ENCODE measurements around the gene LRRC14B. TPM values are rescaled to one million over a fixed set of nuclear protein-coding genes. Genes with fewer than 3 reads are reported as not detected.

The LRRC14B gene
- total RNA-seq, 3 donors from 2014 or later, result 0.33 to 0.44 TPM; not detected in 1

- Histone ChIP-seq H3K27ac (no peak overlapping the region), H3K4me1 (no peaks in the 10 kb centered on the region), H3K9me3 (no peaks in the 10 kb centered on the region), H3K36me3 (no peaks in the 10 kb centered on the region), H3K4me3 (no peak overlapping the region), H3K27me3 (no peaks in the 10 kb centered on the region)
- no peak for TF ChIP-seq CTCF (IDR thresholded peaks at IDR 0.05)
- TF ChIP-seq POLR2A (IDR thresholded peaks at IDR 0.05), result no peak
- no peak for TF ChIP-seq POLR2AphosphoS5 (IDR thresholded peaks at IDR 0.05)
- peak in 1 of 2 donors; percentile 48 for DNase-seq (ENCODE audit: low spot score in 2 of 2)
- intact Hi-C loops (cut with DNase I; ENCODE audit: low total_unique reads), result no loop called here
Measured at GRCh38 chr5:172841-173251, 18.4 kb upstream of the LRRC14B start.

- no peaks in the 10 kb centered on the region for H3K27me3 ChIP-seq
- no peaks in the 10 kb centered on the region for H3K4me1 ChIP-seq
- no peak overlapping the region for H3K27ac ChIP-seq
- H3K4me3 ChIP-seq, result no peak overlapping the region
- TF ChIP-seq POLR2AphosphoS5 (IDR thresholded peaks at IDR 0.05) (no peak), POLR2A (IDR thresholded peaks at IDR 0.05) (no peak), CTCF (IDR thresholded peaks at IDR 0.05) (no peak)
- peak in 1 of 2 donors; percentile 43 for DNase-seq (ENCODE audit: low spot score in 2 of 2)
- H3K9me3 ChIP-seq, result no peaks in the 10 kb centered on the region
- no peaks in the 10 kb centered on the region for H3K36me3 ChIP-seq
- intact Hi-C loops (cut with DNase I; ENCODE audit: low total_unique reads), result loop anchor here (1.0 kb wide), 1 partner anchor 15 kb away; no protein-coding TSS in a partner anchor
Measured at GRCh38 chr5:173392-174290, 17.7 kb upstream of the LRRC14B start.

- Histone ChIP-seq H3K4me3 (no peak overlapping the region), H3K4me1 (no peaks in the 10 kb centered on the region), H3K27ac (no peak overlapping the region), H3K9me3 (no peaks in the 10 kb centered on the region), H3K27me3 (no peaks in the 10 kb centered on the region), H3K36me3 (no peaks in the 10 kb centered on the region)
- TF ChIP-seq POLR2AphosphoS5 (IDR thresholded peaks at IDR 0.05) (no peak), CTCF (IDR thresholded peaks at IDR 0.05) (no peak), POLR2A (IDR thresholded peaks at IDR 0.05) (no peak)
- DNase-seq (ENCODE audit: low spot score in 2 of 2), result peak in 1 of 2 donors; percentile 6
- intact Hi-C loops (cut with DNase I; ENCODE audit: low total_unique reads), result loop anchor here (1.0 kb wide), 1 partner anchor 16 kb away; no protein-coding TSS in a partner anchor
Measured at GRCh38 chr5:174291-174600, 17.0 kb upstream of the LRRC14B start.

- Histone ChIP-seq H3K9me3 (no peaks in the 10 kb centered on the region), H3K27me3 (no peaks in the 10 kb centered on the region), H3K36me3 (no peaks in the 10 kb centered on the region), H3K4me3 (no peak overlapping the region), H3K4me1 (no peaks in the 10 kb centered on the region), H3K27ac (no peak overlapping the region)
- DNase-seq (ENCODE audit: low spot score in 2 of 2), result no peak
- intact Hi-C loops (cut with DNase I; ENCODE audit: low total_unique reads), result loop anchor here (1.0 kb wide), 1 partner anchor 17 kb away; no protein-coding TSS in a partner anchor
- TF ChIP-seq POLR2A (IDR thresholded peaks at IDR 0.05), result no peak
- TF ChIP-seq CTCF (IDR thresholded peaks at IDR 0.05), result no peak
- TF ChIP-seq POLR2AphosphoS5 (IDR thresholded peaks at IDR 0.05), result no peak
Measured at GRCh38 chr5:174876-175465, 16.3 kb upstream of the LRRC14B start.

- Histone ChIP-seq H3K4me1 (no peaks in the 10 kb centered on the region), H3K27me3 (no peaks in the 10 kb centered on the region), H3K9me3 (no peaks in the 10 kb centered on the region), H3K4me3 (no peak overlapping the region), H3K27ac (no peak overlapping the region), H3K36me3 (no peaks in the 10 kb centered on the region)
- TF ChIP-seq CTCF (IDR thresholded peaks at IDR 0.05), result no peak
- no peak for TF ChIP-seq POLR2A (IDR thresholded peaks at IDR 0.05)
- TF ChIP-seq POLR2AphosphoS5 (IDR thresholded peaks at IDR 0.05), result no peak
- DNase-seq (ENCODE audit: low spot score in 2 of 2), result no peak
- intact Hi-C loops (cut with DNase I; ENCODE audit: low total_unique reads), result no loop called here
Measured at GRCh38 chr5:176296-176823, 14.9 kb upstream of the LRRC14B start.

Measured in breast epithelium (tissue), 4 donors.